Neural cell (in vitro differentiated cells): ENCODE data around the gene PRCP. TPM values are rescaled to one million over a fixed set of nuclear protein-coding genes. Genes with fewer than 3 reads are reported as not detected.

Experiments used
- H2AFZ ChIP-seq: fragments of 200-600, 300-800 bp; sonication (generic), shearing (Covaris generic); 2 replicates; pipeline ENCODE4 v1.6.0; 2014; ENCODE audit warnings: low read depth, mild to moderate bottlenecking, antibody characterized with exemption, low read length, moderate library complexity
- H3F3A ChIP-seq: fragments of 200-600 bp; shearing (Covaris generic); 2 replicates; pipeline ENCODE4 v1.6.1; 2016; ENCODE audit warnings: mild to moderate bottlenecking, moderate library complexity, mixed read lengths, antibody characterized with exemption, low read length; ENCODE audit not compliant: insufficient read depth, poor library complexity, severe bottlenecking
- H3K27ac ChIP-seq: fragments of 200-600, 300-800 bp; sonication (generic), shearing (Covaris generic); 2 replicates; pipeline ENCODE4 v1.5.1; 2014; ENCODE audit warnings: mild to moderate bottlenecking, low read length, moderate library complexity
- H3K27me3 ChIP-seq: fragments of 300-800, 200-600 bp; sonication (generic), shearing (Covaris generic); 2 replicates; pipeline ENCODE4 v1.6.0; 2014; ENCODE audit warnings: mild to moderate bottlenecking, low read depth, low read length, moderate library complexity; ENCODE audit not compliant: insufficient read depth
- H3K36me3 ChIP-seq: fragments of 300-800, 200-600 bp; sonication (generic), shearing (Covaris generic); 2 replicates; pipeline ENCODE4 v1.5.1; 2014; ENCODE audit warnings: mild to moderate bottlenecking, antibody characterized with exemption, low read length, moderate library complexity; ENCODE audit not compliant: insufficient read depth
- H3K4me2 ChIP-seq: fragments of 300-800, 200-600 bp; sonication (generic), shearing (Covaris generic); 2 replicates; pipeline ENCODE4 v1.6.0; 2014; ENCODE audit warnings: mild to moderate bottlenecking, low read length
- H3K4me3 ChIP-seq: fragments of 300-800, 200-600 bp; sonication (generic), shearing (Covaris generic); 2 replicates; pipeline ENCODE4 v1.5.1; 2014; ENCODE audit warnings: mild to moderate bottlenecking, low read length, moderate library complexity
- H3K79me2 ChIP-seq: fragments of 200-600 bp; shearing (Covaris generic); replicated peaks from 2 replicates; pipeline ENCODE4 v1.6.0; 2014; ENCODE audit warnings: mild to moderate bottlenecking, low read length, moderate library complexity; ENCODE audit not compliant: insufficient read depth
- H3K9ac ChIP-seq: fragments of 300-800, 200-600 bp; sonication (generic), shearing (Covaris generic); 2 replicates; pipeline ENCODE4 v1.6.1; 2016; ENCODE audit warnings: mild to moderate bottlenecking, low read length, mixed read lengths
- H3K9me2 ChIP-seq: fragments of 200-600 bp; shearing (Covaris generic); 2 replicates; pipeline ENCODE4 v1.6.1; 2016; ENCODE audit warnings: mild to moderate bottlenecking, low read length, mixed read lengths; ENCODE audit not compliant: insufficient read depth
- H3K9me3 ChIP-seq: fragments of 200-600, 300-800 bp; sonication (generic), shearing (Covaris generic); 2 replicates; pipeline ENCODE4 v1.6.1; 2016; ENCODE audit warnings: mild to moderate bottlenecking, mixed run types, low read length, moderate library complexity, mixed read lengths
- H4K20me1 ChIP-seq: fragments of 200-600 bp; shearing (Covaris generic); 2 replicates; pipeline ENCODE4 v1.6.1; 2016; ENCODE audit warnings: mild to moderate bottlenecking, mixed run types; ENCODE audit not compliant: insufficient read depth
- EP300 ChIP-seq: fragments of 450-650 bp; conservative IDR thresholded peaks from 2 replicates; pipeline ENCODE4 v1.6.1; 2014; ENCODE audit warnings: antibody characterized with exemption, mild to moderate bottlenecking, moderate library complexity; ENCODE audit not compliant: poor library complexity, severe bottlenecking
- EZH2 ChIP-seq: fragments of 200-600, 300-800 bp; shearing (Covaris generic), sonication (generic); IDR thresholded peaks from 2 replicates; pipeline ENCODE4 v1.6.1; 2014; ENCODE audit warnings: antibody characterized with exemption, low read length, borderline replicate concordance, mild to moderate bottlenecking; ENCODE audit not compliant: insufficient read depth, poor library complexity, severe bottlenecking
- MXI1 ChIP-seq: fragments of 450-650 bp; conservative IDR thresholded peaks from 2 replicates; pipeline ENCODE4 v1.6.1; 2014; ENCODE audit warnings: antibody characterized with exemption, mild to moderate bottlenecking; ENCODE audit not compliant: poor library complexity, severe bottlenecking
- POLR2AphosphoS5 ChIP-seq: IDR thresholded peaks from 2 replicates; pipeline ENCODE4 v1.6.1; 2012
- RAD21 ChIP-seq: fragments of 450-650 bp; conservative IDR thresholded peaks from 2 replicates; pipeline ENCODE4 v1.6.1; 2014; ENCODE audit warnings: antibody characterized with exemption, mild to moderate bottlenecking, moderate library complexity
- SMC3 ChIP-seq: fragments of 450-650 bp; conservative IDR thresholded peaks from 2 replicates; pipeline ENCODE4 v1.6.1; 2014; ENCODE audit warnings: antibody characterized with exemption, mild to moderate bottlenecking, moderate library complexity; ENCODE audit not compliant: poor library complexity
- TAF1 ChIP-seq: IDR thresholded peaks from 2 replicates; pipeline ENCODE4 v1.6.1; 2012; ENCODE audit warnings: low read depth
- polyA plus RNA-seq: library from polyadenylated mRNA; depleted of rRNA; stranded (reverse); fragments of >200 nt; gene quantifications from 2 replicates; pipeline ENCODE4 v1.2.3, GENCODE V29; 2014
- TF ChIP-seq, protein P1 (sequence below): fragments of 450-650 bp; IDR thresholded peaks from 2 replicates; pipeline ENCODE4 v1.5.1; 2014; ENCODE audit warnings: antibody characterized with exemption, mild to moderate bottlenecking, moderate library complexity; ENCODE audit not compliant: poor library complexity, severe bottlenecking
- TF ChIP-seq, protein P2 (sequence below): IDR thresholded peaks from 2 replicates; pipeline ENCODE4 v1.6.1; 2012; ENCODE audit warnings: borderline replicate concordance

The PRCP gene
- polyA plus RNA-seq, 1 donor from 2014 or later: 6.1 TPM

DNA sequence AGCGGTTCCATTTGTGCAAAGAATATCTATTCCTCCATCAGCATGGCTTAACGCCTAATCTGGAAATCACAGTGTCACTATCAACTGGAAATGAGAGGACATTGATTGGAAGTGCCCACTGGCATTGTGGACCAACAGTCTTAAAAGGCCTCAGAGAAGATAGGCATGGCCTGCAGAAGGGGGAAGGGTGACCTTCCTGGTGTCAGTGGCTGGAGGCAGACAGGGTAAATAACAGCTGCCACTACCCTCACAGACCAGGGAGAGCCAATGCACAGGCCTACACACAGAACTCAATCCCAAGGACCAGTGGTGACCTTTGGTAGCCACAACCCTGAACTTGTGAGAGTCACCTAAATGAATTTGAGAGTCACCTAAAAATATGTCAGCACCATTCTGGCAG, 37.3 kb upstream of the PRCP start:
- no peaks in the 10 kb centered on the region for H3K27me3 ChIP-seq

DNA sequence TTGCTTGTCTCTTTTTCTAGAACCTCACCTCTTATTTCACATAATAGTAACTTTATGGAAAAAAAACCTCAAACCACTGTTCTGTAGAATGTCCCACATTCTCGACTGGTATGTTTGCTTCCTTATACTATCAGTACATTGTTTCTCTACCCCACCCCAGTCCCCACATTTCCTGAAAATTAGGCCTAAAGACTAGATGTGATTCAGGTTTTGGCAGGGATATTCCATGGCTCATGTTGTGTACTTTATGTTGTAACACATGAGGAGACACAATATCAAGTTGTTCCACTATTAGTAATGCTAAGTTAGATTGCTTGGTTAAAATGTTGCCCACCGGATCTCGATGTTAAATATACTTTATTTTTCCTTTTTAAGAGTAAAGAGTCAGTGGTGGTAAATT, 36.0 kb upstream of the PRCP start:
- no peak overlapping the region for H3K4me2 ChIP-seq
- no peaks in the 10 kb centered on the region for H3K27me3 ChIP-seq
- TF ChIP-seq, protein P1, sequence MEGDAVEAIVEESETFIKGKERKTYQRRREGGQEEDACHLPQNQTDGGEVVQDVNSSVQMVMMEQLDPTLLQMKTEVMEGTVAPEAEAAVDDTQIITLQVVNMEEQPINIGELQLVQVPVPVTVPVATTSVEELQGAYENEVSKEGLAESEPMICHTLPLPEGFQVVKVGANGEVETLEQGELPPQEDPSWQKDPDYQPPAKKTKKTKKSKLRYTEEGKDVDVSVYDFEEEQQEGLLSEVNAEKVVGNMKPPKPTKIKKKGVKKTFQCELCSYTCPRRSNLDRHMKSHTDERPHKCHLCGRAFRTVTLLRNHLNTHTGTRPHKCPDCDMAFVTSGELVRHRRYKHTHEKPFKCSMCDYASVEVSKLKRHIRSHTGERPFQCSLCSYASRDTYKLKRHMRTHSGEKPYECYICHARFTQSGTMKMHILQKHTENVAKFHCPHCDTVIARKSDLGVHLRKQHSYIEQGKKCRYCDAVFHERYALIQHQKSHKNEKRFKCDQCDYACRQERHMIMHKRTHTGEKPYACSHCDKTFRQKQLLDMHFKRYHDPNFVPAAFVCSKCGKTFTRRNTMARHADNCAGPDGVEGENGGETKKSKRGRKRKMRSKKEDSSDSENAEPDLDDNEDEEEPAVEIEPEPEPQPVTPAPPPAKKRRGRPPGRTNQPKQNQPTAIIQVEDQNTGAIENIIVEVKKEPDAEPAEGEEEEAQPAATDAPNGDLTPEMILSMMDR: no peak
- TF ChIP-seq TAF1 (no peak), EZH2 (no peak), MXI1 (no peak), POLR2AphosphoS5 (no peak), SMC3 (no peak), RAD21 (no peak)
- TF ChIP-seq, protein P2, sequence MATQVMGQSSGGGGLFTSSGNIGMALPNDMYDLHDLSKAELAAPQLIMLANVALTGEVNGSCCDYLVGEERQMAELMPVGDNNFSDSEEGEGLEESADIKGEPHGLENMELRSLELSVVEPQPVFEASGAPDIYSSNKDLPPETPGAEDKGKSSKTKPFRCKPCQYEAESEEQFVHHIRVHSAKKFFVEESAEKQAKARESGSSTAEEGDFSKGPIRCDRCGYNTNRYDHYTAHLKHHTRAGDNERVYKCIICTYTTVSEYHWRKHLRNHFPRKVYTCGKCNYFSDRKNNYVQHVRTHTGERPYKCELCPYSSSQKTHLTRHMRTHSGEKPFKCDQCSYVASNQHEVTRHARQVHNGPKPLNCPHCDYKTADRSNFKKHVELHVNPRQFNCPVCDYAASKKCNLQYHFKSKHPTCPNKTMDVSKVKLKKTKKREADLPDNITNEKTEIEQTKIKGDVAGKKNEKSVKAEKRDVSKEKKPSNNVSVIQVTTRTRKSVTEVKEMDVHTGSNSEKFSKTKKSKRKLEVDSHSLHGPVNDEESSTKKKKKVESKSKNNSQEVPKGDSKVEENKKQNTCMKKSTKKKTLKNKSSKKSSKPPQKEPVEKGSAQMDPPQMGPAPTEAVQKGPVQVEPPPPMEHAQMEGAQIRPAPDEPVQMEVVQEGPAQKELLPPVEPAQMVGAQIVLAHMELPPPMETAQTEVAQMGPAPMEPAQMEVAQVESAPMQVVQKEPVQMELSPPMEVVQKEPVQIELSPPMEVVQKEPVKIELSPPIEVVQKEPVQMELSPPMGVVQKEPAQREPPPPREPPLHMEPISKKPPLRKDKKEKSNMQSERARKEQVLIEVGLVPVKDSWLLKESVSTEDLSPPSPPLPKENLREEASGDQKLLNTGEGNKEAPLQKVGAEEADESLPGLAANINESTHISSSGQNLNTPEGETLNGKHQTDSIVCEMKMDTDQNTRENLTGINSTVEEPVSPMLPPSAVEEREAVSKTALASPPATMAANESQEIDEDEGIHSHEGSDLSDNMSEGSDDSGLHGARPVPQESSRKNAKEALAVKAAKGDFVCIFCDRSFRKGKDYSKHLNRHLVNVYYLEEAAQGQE: no peak
- H3K36me3 ChIP-seq: no peaks in the 10 kb centered on the region
- no peaks in the 10 kb centered on the region for H3F3A ChIP-seq
- H3K79me2 ChIP-seq: no peaks in the 10 kb centered on the region
- no peaks in the 10 kb centered on the region for H4K20me1 ChIP-seq
- no peak overlapping the region for H3K27ac ChIP-seq
- no peak overlapping the region for H3K4me3 ChIP-seq
- H3K9me2 ChIP-seq: no peaks in the 10 kb centered on the region
- no peak overlapping the region for H3K9ac ChIP-seq
- H3K9me3 ChIP-seq: no peaks in the 10 kb centered on the region
- H2AFZ ChIP-seq: no peak overlapping the region

More for the DNA sequence above, 37.3 kb upstream of the PRCP start:
- no peak overlapping the region for H3K4me3 ChIP-seq
- H3K36me3 ChIP-seq: no peaks in the 10 kb centered on the region
- H3K9me3 ChIP-seq: no peaks in the 10 kb centered on the region
- H3K9me2 ChIP-seq: no peaks in the 10 kb centered on the region
- no peaks in the 10 kb centered on the region for H4K20me1 ChIP-seq
- H2AFZ ChIP-seq: no peak overlapping the region
- no peak overlapping the region for H3K4me2 ChIP-seq
- H3K9ac ChIP-seq: no peak overlapping the region
- no peak overlapping the region for H3K27ac ChIP-seq
- no peaks in the 10 kb centered on the region for H3K79me2 ChIP-seq
- H3F3A ChIP-seq: no peaks in the 10 kb centered on the region
- TF ChIP-seq EP300 (no peak), RAD21 (no peak), SMC3 (no peak), TAF1 (no peak), POLR2AphosphoS5 (no peak), EZH2 (no peak), MXI1 (no peak)
- TF ChIP-seq, protein P2: no peak
- TF ChIP-seq, protein P1: no peak
